ENCODE results near the gene NAXE.

DNA sequence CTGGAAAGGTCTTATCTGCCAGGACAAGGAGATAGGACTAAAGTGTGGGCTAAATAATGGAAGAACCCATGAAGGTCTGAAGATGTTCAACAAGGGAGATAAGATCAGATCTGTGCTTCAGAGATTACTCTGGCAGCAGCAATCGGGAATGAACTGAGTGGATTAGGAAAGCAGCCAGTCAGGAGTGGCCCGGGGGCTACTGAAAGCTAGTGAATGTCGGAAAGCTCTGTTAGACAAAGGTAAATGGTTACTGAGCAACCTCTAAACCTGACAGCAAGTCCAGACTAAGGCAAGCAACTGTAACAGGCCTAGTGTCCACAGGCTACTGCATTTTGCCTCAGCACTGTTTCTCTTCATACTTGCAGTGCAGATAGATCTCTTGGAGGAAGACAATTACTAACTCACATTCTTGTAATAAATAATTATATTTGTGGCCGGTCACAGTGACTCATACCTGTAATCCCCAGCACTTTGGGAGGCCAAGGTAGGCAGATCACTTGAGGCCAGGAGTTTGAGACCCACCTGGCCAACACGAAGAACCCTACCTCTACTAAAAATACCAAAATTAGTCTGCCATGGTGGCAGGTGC, 31.7 kb upstream of the NAXE start:
- TF ChIP-seq NCOA1 (CRISPR knock-in tag; IDR thresholded peaks at IDR 0.05) (no peak), KLF16 (CRISPR knock-in tag; IDR thresholded peaks at IDR 0.05) (no peak), TAF1 (CRISPR knock-in tag; IDR thresholded peaks at IDR 0.05) (no peak), GATAD2A (CRISPR knock-in tag; IDR thresholded peaks at IDR 0.05) (no peak), FOXP1 (IDR thresholded peaks at IDR 0.05) (no peak), FOXP1 (CRISPR knock-in tag; IDR thresholded peaks at IDR 0.05) (no peak), POGZ (CRISPR knock-in tag; IDR thresholded peaks at IDR 0.05) (no peak), SMARCC2 (IDR thresholded peaks at IDR 0.05) (no peak), CHCHD3 (CRISPR knock-in tag; IDR thresholded peaks at IDR 0.05) (no peak), TBL1XR1 (IDR thresholded peaks at IDR 0.05; ENCODE audit: borderline replicate concordance, low read length, partially characterized antibody) (no peak), KAT7 (CRISPR knock-in tag; IDR thresholded peaks at IDR 0.05; ENCODE audit: borderline replicate concordance) (no peak), SMC3 (IDR thresholded peaks at IDR 0.05; ENCODE audit: low read length) (no peak), POLR2A (IDR thresholded peaks at IDR 0.05; ENCODE audit: insufficient read depth in 1 of 2, low read depth in 2 of 2, low read length in 2 of 2) (no peak)
- TF ChIP-seq, protein P1, sequence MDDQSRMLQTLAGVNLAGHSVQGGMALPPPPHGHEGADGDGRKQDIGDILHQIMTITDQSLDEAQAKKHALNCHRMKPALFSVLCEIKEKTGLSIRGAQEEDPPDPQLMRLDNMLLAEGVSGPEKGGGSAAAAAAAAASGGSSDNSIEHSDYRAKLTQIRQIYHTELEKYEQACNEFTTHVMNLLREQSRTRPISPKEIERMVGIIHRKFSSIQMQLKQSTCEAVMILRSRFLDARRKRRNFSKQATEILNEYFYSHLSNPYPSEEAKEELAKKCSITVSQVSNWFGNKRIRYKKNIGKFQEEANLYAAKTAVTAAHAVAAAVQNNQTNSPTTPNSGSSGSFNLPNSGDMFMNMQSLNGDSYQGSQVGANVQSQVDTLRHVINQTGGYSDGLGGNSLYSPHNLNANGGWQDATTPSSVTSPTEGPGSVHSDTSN (CRISPR knock-in tag; IDR thresholded peaks at IDR 0.05; ENCODE audit: borderline replicate concordance) = no peak
- TF ChIP-seq, protein P2, sequence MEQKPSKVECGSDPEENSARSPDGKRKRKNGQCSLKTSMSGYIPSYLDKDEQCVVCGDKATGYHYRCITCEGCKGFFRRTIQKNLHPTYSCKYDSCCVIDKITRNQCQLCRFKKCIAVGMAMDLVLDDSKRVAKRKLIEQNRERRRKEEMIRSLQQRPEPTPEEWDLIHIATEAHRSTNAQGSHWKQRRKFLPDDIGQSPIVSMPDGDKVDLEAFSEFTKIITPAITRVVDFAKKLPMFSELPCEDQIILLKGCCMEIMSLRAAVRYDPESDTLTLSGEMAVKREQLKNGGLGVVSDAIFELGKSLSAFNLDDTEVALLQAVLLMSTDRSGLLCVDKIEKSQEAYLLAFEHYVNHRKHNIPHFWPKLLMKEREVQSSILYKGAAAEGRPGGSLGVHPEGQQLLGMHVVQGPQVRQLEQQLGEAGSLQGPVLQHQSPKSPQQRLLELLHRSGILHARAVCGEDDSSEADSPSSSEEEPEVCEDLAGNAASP (CRISPR knock-in tag; IDR thresholded peaks at IDR 0.05; ENCODE audit: borderline replicate concordance) = no peak

All from HepG2 (cell line).